ENCODE results near the gene RPL19.

RPL19 gene

GRCh38 chr17:39156491-39156890, 43.6 kb upstream of the RPL19 start:
- in situ Hi-C loops (cut with HindIII; ENCODE audit: low sequenced_read_pairs) = no loop called here

GRCh38 chr17:39158623-39159022, 41.5 kb upstream of the RPL19 start:
- in situ Hi-C loops (cut with HindIII; ENCODE audit: low sequenced_read_pairs) = no loop called here
- no peak for DNase-seq (ENCODE audit: low read depth)
- TF ChIP-seq, protein P1, sequence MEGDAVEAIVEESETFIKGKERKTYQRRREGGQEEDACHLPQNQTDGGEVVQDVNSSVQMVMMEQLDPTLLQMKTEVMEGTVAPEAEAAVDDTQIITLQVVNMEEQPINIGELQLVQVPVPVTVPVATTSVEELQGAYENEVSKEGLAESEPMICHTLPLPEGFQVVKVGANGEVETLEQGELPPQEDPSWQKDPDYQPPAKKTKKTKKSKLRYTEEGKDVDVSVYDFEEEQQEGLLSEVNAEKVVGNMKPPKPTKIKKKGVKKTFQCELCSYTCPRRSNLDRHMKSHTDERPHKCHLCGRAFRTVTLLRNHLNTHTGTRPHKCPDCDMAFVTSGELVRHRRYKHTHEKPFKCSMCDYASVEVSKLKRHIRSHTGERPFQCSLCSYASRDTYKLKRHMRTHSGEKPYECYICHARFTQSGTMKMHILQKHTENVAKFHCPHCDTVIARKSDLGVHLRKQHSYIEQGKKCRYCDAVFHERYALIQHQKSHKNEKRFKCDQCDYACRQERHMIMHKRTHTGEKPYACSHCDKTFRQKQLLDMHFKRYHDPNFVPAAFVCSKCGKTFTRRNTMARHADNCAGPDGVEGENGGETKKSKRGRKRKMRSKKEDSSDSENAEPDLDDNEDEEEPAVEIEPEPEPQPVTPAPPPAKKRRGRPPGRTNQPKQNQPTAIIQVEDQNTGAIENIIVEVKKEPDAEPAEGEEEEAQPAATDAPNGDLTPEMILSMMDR (IDR thresholded peaks at IDR 0.05; ENCODE audit: low read depth, low read length, missing control alignments) = no peak
- no peak overlapping the region for H3K4me3 ChIP-seq (ENCODE audit: low read depth, low read length)

More at GRCh38 chr17:39156491-39156890, 43.6 kb upstream of the RPL19 start:
- TF ChIP-seq, protein P1 (IDR thresholded peaks at IDR 0.05; ENCODE audit: low read depth, low read length, missing control alignments) = no peak
- H3K4me3 ChIP-seq (ENCODE audit: low read depth, low read length) = no peak overlapping the region
- no peak for DNase-seq (ENCODE audit: low read depth)

DNA sequence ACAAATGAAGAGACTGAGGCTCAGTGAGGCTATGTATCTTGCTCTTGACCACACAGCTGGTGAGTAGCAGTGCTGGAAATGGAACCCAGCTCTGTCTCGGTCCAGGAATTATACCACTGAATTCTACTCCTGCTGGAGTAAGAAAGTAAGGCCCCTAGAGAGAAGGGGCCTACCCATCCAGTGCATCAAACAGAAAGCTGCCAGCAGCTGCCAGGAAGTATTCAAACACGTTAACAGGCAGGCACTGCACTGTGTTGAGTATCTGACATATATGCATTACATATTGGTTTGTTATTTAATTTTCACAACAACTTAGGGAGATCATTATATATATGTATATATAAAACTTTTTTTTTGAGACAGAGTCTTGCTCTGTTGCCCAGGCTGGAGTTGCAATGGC, 38.1 kb upstream of the RPL19 start:
- DNase-seq (ENCODE audit: low read depth) = no peak
- no peak overlapping the region for H3K4me3 ChIP-seq (ENCODE audit: low read depth, low read length)
- in situ Hi-C loops (cut with HindIII; ENCODE audit: low sequenced_read_pairs) = loop anchor here (10.0 kb wide), 1 partner anchor 97 kb away; no protein-coding TSS in a partner anchor
- TF ChIP-seq, protein P1 (IDR thresholded peaks at IDR 0.05; ENCODE audit: low read depth, low read length, missing control alignments) = no peak

GRCh38 chr17:39164675-39165143, 35.4 kb upstream of the RPL19 start:
- TF ChIP-seq, protein P1 (IDR thresholded peaks at IDR 0.05; ENCODE audit: low read depth, low read length, missing control alignments) = peak; percentile 96
- H3K4me3 ChIP-seq (ENCODE audit: low read depth, low read length) = peak overlapping the region; percentile 44
- in situ Hi-C loops (cut with HindIII; ENCODE audit: low sequenced_read_pairs) = loop anchor here (10.0 kb wide), 1 partner anchor 100 kb away; no protein-coding TSS in a partner anchor
- peak; percentile 79 for DNase-seq (ENCODE audit: low read depth)

GRCh38 chr17:39165178-39165840, 34.8 kb upstream of the RPL19 start:
- peak overlapping the region; percentile 44 for H3K4me3 ChIP-seq (ENCODE audit: low read depth, low read length)
- TF ChIP-seq, protein P1 (IDR thresholded peaks at IDR 0.05; ENCODE audit: low read depth, low read length, missing control alignments) = no peak
- DNase-seq (ENCODE audit: low read depth) = no peak
- in situ Hi-C loops (cut with HindIII; ENCODE audit: low sequenced_read_pairs) = loop anchor here (10.0 kb wide), 1 partner anchor 101 kb away; no protein-coding TSS in a partner anchor

- TF ChIP-seq, protein P1 (IDR thresholded peaks at IDR 0.05; ENCODE audit: low read depth, low read length, missing control alignments) = no peak
- in situ Hi-C loops (cut with HindIII; ENCODE audit: low sequenced_read_pairs) = loop anchor here (10.0 kb wide), 1 partner anchor 101 kb away; no protein-coding TSS in a partner anchor
- peak within 1 kb of the TSS; percentile 44 for H3K4me3 ChIP-seq (ENCODE audit: low read depth, low read length)
- no peak for DNase-seq (ENCODE audit: low read depth)
Observed at GRCh38 chr17:39165841-39166349, 34.2 kb upstream of the RPL19 start, which contains the start of gene ARL5C. Gene ARL5C, minus strand, starts transcription at chr17:39166161. Its CDS starts 401 bp downstream, at chr17:39165760.

Data from astrocyte of the cerebellum (primary cell).